Subcutaneous adipose tissue (tissue), 4 donors: ENCODE results near the gene KYAT1. TPM values are rescaled to one million over a fixed set of nuclear protein-coding genes. Genes with fewer than 3 reads are reported as not detected.

Experiments
- CTCF ChIP-seq: fragments of 450-650 bp; IDR thresholded peaks from one replicate; pipeline ENCODE4 v1.5.1; 2016; ENCODE audit warnings: low read depth, mild to moderate bottlenecking, control low read depth, antibody characterized with exemption, moderate library complexity
- total RNA-seq, 4 donors: library from RNA; depleted of rRNA; stranded (reverse); fragments of >200 nt; gene quantifications; one replicate each; pipeline ENCODE4 v1.1.0, GENCODE V29; 2016

Gene KYAT1
- total RNA-seq, 4 donors from 2014 or later = 1.5 to 7.5 (median 2.1) TPM

DNA sequence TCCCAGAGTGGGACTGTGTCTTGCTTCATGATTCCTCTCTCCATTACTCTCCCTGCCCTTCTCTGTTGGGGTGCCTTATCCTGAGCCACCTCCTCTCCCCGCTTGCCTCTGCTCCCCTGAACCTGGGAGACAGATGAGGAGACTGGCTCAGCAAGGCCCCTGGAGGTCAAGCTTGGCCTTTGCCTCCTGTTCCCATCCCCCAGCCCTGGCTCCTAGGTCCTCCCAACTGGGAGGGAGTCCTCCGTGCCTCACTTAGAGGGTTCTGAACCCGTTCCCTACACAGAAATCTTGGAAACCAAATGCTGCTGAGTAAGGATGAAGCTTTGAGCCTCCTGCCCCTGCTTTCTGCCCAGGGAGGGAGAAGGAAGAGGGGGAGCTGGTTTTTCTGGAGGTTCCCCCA is 73.2 kb downstream of the KYAT1 start:
- TF ChIP-seq CTCF = no peak

DNA sequence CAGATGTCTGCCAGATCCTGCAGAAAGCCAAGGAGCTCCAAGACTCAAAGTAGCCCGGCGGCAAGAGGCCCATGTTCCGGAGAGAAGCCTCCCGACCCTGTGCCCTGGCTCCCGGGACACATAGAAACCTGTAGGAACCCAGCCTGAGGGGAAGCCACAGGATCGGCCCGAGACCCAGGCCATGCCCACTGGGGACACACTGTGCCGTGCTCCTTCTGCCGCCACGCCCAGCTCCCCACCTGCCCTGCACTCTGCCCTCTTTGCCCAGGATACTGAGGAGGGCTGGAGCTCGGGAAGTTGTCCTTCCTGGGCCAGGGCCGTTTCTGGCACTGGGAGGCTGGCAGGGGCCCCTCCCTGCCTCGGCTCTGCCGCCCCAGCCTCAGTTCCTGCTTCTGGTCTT is 73.9 kb downstream of the KYAT1 start:
- no peak for TF ChIP-seq CTCF

DNA sequence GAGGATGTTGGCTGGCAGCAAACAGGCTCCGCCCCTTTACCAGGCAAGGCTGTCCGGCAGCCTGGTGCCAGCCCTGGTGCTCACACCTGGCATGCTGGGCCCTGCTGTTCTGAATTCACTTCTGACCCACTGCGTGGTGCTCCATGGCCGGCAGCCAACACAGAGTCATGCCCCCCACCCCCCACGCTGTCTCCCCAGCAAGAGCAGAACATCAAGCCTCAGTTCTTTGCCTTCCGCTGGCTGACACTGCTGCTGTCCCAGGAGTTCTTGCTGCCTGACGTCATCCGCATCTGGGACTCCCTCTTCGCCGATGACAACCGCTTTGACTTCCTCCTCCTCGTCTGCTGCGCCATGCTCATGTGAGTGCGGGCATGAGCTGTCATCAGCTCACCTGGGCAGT is 76.1 kb downstream of the KYAT1 start:
- no peak for TF ChIP-seq CTCF

- TF ChIP-seq CTCF = no peak
These were observed 79.3 kb downstream of the KYAT1 start for GRCh38 chr9:128802482-128802881.

DNA sequence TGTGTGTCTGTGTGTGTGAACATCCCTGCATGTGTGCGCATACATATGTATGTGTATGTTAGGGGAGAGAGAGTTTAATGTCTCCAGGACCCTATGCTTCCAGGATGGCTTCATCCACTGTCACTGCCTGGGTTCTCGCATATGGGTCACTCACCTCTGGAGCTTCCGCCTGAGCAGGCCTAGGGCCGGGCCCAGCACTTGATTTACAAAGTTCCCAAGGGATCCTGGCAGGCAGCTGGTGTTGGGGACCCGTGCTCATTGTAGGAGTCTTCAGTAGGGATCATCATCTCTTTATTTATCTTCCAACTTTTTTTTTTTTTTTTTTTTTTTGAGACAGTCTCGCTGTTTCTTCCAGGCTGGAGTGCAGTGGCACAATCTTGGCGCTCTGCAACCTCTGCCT is 81.7 kb downstream of the KYAT1 start:
- TF ChIP-seq CTCF = no peak

DNA sequence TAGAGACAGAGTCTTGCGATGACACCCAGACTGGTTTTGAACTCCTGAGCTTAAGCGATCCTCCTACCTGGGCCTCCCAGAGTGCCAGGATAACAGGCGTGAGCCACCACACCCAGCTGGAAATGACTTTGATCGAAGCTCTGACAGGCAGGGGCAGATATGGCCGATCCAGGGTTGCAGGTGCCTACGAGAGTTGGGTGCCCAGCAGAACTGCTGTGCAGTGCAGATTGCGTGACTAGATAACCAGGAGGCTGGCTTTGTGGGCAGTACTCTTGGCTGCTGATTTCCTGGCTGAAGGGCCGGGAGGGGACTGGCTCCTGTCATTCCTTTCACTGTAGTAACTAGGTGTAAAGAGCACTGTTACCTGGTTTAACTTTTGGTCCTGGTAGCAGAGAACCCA is 82.9 kb downstream of the KYAT1 start:
- no peak for TF ChIP-seq CTCF

GRCh38 chr9:128792978-128793686 is 88.6 kb downstream of the KYAT1 start:
- no peak for TF ChIP-seq CTCF
